ENCODE measurements around the gene CHKB.
A peak's percentile ranks its signal among the peaks of the same experiment; 100 is the strongest.
"Not testable (repeated sequence)": the region's sequence is repeated elsewhere in the genome, so short reads cannot be mapped to it uniquely, and the experiment has no call there.

Gene CHKB

GRCh38 chr22:50612168-50612527 is 29.5 kb upstream of the CHKB start:
- DNase-seq: no peak

GRCh38 chr22:50611341-50612060 is 28.9 kb upstream of the CHKB start:
- no peak for DNase-seq

GRCh38 chr22:50610581-50610980 is 27.9 kb upstream of the CHKB start:
- DNase-seq: no peak

GRCh38 chr22:50610041-50610451 is 27.4 kb upstream of the CHKB start:
- DNase-seq: no peak

GRCh38 chr22:50609599-50609998 is 26.9 kb upstream of the CHKB start:
- no peak for DNase-seq

GRCh38 chr22:50608996-50609395 is 26.3 kb upstream of the CHKB start:
- DNase-seq: no peak

GRCh38 chr22:50608058-50608840 is 25.6 kb upstream of the CHKB start:
- DNase-seq: not testable (repeated sequence)

- no peak for DNase-seq
Measured at GRCh38 chr22:50607659-50608020, 25.0 kb upstream of the CHKB start.

- no peak for DNase-seq
Measured at GRCh38 chr22:50606946-50607658, 24.5 kb upstream of the CHKB start.

GRCh38 chr22:50606165-50606945 is 23.7 kb upstream of the CHKB start:
- DNase-seq: no peak

- no peak for DNase-seq
Measured at GRCh38 chr22:50605613-50606074, 23.0 kb upstream of the CHKB start.

GRCh38 chr22:50605002-50605612 is 22.5 kb upstream of the CHKB start:
- no peak for DNase-seq

- no peak for DNase-seq
Measured at GRCh38 chr22:50604256-50605001, 21.8 kb upstream of the CHKB start.

- no peak for DNase-seq
Measured at GRCh38 chr22:50603511-50604255, 21.0 kb upstream of the CHKB start.

- DNase-seq: no peak
Measured at GRCh38 chr22:50602338-50602700, 19.7 kb upstream of the CHKB start.

GRCh38 chr22:50601669-50602337 is 19.2 kb upstream of the CHKB start:
- DNase-seq: no peak

- DNase-seq: no peak
Measured at GRCh38 chr22:50600967-50601668, 18.5 kb upstream of the CHKB start.

GRCh38 chr22:50600538-50600937 is 17.9 kb upstream of the CHKB start, which contains the start of gene MAPK8IP2:
TSS of gene MAPK8IP2 (plus strand) at chr22:50600793. CDS start at chr22:50600819, 26 bp downstream.
- DNase-seq: peak; percentile 11

GRCh38 chr22:50599816-50600455 is 17.3 kb upstream of the CHKB start:
- DNase-seq: no peak
